ENCODE results near the gene PLCB3.

The PLCB3 gene

DNA sequence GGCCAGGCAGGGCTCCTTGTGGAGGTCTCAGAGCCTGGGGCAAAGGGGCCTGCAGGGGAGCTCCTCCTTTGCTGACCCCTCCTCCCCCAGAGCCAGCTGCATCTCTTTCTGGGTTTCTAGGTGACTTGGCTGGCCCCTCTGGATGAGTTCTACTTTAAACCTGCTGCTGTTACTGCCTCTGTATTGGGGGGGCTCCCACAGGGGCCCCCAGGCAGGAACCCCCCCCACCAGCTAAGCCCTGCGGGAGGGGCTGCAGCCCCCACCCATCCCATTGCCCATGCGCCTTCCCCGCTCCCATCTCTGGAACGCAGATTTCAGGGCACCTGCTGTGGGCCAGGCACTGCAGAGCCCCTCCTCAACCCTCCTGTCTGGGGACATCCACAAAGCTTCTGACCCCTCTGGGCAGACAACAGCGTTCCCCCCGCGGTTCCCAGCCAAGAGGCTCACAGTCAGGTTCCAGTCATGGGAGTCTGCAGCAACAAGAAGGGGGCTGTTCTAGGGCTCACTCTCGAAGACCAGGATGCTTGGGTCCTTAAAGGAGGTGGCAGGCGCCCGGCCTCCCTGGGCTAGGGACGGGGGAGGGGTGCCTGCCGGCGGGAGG is 815 bp upstream of the PLCB3 start:
- no peak for TF ChIP-seq EZH2phosphoT487 (IDR thresholded peaks at IDR 0.05; ENCODE audit: low read depth)
- TF ChIP-seq, protein P1, sequence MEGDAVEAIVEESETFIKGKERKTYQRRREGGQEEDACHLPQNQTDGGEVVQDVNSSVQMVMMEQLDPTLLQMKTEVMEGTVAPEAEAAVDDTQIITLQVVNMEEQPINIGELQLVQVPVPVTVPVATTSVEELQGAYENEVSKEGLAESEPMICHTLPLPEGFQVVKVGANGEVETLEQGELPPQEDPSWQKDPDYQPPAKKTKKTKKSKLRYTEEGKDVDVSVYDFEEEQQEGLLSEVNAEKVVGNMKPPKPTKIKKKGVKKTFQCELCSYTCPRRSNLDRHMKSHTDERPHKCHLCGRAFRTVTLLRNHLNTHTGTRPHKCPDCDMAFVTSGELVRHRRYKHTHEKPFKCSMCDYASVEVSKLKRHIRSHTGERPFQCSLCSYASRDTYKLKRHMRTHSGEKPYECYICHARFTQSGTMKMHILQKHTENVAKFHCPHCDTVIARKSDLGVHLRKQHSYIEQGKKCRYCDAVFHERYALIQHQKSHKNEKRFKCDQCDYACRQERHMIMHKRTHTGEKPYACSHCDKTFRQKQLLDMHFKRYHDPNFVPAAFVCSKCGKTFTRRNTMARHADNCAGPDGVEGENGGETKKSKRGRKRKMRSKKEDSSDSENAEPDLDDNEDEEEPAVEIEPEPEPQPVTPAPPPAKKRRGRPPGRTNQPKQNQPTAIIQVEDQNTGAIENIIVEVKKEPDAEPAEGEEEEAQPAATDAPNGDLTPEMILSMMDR (IDR thresholded peaks at IDR 0.05; ENCODE audit: low read depth, low read length) = no peak
- Histone ChIP-seq H3K4me2 (ENCODE audit: low read length) (peak overlapping the region; percentile 92), H3K9ac (ENCODE audit: low read length) (peak overlapping the region; percentile 75), H3K9me3 (ENCODE audit: insufficient read depth, low read length) (no peaks in the 10 kb centered on the region), H2AFZ (ENCODE audit: low read depth, low read length) (0 out of 2 replicates have a peak overlapping the region, but pooled peaks have one; percentile 14), H3K36me3 (replicated peaks; ENCODE audit: low read depth, low read length) (no peaks in the 10 kb centered on the region), H3K79me2 (ENCODE audit: low read length) (peaks cover 38% of the 10 kb centered on the region), H3K4me3 (ENCODE audit: low read length) (peak overlapping the region; percentile 93), H4K20me1 (ENCODE audit: insufficient read depth, low read length) (peaks cover 11% of the 10 kb centered on the region; the same call in 1 of the 2 replicates), H3K27me3 (ENCODE audit: low read depth, low read length) (no peaks in the 10 kb centered on the region), H3K4me1 (ENCODE audit: low read length) (peaks cover 33% of the 10 kb centered on the region), H3K27ac (ENCODE audit: low read length) (no peak overlapping the region)

DNA sequence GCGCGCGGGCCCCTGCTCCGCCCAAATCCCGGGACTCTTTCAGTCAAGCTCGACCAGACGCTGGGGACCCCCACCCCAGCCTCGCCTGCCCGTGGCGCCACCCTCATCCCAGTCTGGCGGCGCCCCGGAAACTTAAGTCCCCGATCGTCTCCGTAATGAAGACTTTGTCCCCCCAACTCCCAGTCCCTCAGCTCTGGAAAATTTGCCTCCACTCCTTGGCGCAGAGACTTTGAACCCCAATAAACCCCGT is 348 bp downstream of the PLCB3 start:
- Histone ChIP-seq H3K9ac (ENCODE audit: low read length) (peak overlapping the region; percentile 88), H3K27ac (ENCODE audit: low read length) (peak overlapping the region; percentile 36; the same call in 1 of the 2 replicates), H3K79me2 (ENCODE audit: low read length) (peaks cover 27% of the 10 kb centered on the region), H3K27me3 (ENCODE audit: low read depth, low read length) (no peaks in the 10 kb centered on the region), H3K4me3 (ENCODE audit: low read length) (peak overlapping the region; percentile 93), H4K20me1 (ENCODE audit: insufficient read depth, low read length) (peaks cover 11% of the 10 kb centered on the region; the same call in 1 of the 2 replicates), H3K4me2 (ENCODE audit: low read length) (peak overlapping the region; percentile 78), H3K36me3 (replicated peaks; ENCODE audit: low read depth, low read length) (peaks cover 10% of the 10 kb centered on the region), H2AFZ (ENCODE audit: low read depth, low read length) (no peak overlapping the region), H3K9me3 (ENCODE audit: insufficient read depth, low read length) (no peaks in the 10 kb centered on the region), H3K4me1 (ENCODE audit: low read length) (peaks cover 33% of the 10 kb centered on the region)
- TF ChIP-seq, protein P1 (IDR thresholded peaks at IDR 0.05; ENCODE audit: low read depth, low read length) = no peak
- no peak for TF ChIP-seq EZH2phosphoT487 (IDR thresholded peaks at IDR 0.05; ENCODE audit: low read depth)

DNA sequence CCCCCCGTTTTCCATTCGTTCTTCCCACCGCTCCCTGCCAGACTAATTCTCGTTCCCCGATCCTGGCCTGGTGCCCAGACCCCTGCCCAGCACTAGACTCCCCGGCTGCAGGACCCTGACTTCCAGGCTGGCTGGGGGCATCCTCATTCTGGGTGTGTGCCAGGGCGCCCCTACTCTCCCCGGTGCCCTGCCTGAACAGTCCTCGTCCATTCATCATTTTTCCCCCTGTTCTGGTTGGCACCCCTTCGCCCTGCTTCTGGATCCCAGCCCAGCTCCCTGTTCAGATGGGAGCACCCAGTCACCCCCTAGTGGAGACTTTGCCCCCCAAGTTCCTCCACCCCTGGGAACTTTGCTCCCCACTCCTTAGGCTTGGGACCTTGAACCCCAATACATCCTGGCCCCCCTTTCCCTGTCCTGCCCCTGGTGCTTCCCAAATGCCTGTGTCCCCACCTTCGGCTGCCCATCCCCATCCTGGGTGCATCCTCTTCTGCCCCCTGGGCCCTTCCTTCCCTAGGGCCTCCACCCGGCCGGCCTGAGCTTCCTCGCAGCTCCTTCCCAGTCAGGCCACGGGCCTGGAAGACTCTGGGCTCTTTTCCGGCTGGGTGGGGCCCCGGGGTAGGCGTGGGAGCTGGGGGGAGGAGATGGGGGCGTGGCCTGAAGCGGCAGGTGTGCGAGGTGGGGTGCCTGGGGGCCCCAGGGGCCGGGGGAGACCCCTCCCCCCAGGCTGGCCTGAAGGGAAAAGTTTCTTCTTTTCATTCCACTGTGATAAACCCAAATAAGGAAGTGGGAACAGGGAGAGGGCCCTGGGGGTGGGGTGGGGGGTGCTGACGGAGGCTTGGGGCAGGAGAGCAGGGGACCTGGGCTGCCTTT is 908 bp downstream of the PLCB3 start:
- H3K4me3 ChIP-seq (ENCODE audit: low read length) = peak overlapping the region; percentile 93
- peaks cover 33% of the 10 kb centered on the region for H3K4me1 ChIP-seq (ENCODE audit: low read length)
- H3K79me2 ChIP-seq (ENCODE audit: low read length) = peaks cover 22% of the 10 kb centered on the region
- H4K20me1 ChIP-seq (ENCODE audit: insufficient read depth, low read length) = peaks cover 11% of the 10 kb centered on the region; the same call in 1 of the 2 replicates
- no peaks in the 10 kb centered on the region for H3K27me3 ChIP-seq (ENCODE audit: low read depth, low read length)
- peaks cover 11% of the 10 kb centered on the region for H3K36me3 ChIP-seq (replicated peaks; ENCODE audit: low read depth, low read length)
- no peaks in the 10 kb centered on the region for H3K9me3 ChIP-seq (ENCODE audit: insufficient read depth, low read length)
- peak overlapping the region; percentile 78 for H3K4me2 ChIP-seq (ENCODE audit: low read length)
- H3K27ac ChIP-seq (ENCODE audit: low read length) = peak overlapping the region; percentile 36
- H3K9ac ChIP-seq (ENCODE audit: low read length) = peak overlapping the region; percentile 88
- H2AFZ ChIP-seq (ENCODE audit: low read depth, low read length) = no peak overlapping the region
- TF ChIP-seq, protein P1 (IDR thresholded peaks at IDR 0.05; ENCODE audit: low read depth, low read length) = peak; percentile 61
- no peak for TF ChIP-seq EZH2phosphoT487 (IDR thresholded peaks at IDR 0.05; ENCODE audit: low read depth)

DNA sequence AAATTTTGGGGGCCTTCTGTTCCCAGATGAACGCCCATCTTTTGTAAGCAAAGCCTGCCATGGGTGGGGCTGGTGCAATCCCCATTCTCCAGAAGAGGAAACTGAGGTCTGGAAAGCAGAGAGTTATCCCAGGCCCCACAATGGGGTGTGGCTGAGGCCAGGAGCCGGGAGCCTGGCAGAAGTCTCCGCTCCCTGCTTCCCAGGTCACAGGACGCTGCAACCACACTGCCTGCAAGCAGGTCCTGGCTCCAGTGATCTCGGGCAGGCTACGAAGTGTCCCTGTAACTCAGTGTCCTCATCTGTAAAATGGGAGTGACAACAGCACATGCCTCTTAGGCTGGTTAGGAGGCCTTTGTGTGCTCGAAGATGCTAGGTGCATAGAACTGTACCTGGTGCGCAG is 1.7 kb downstream of the PLCB3 start:
- Histone ChIP-seq H3K27ac (ENCODE audit: low read length) (peak overlapping the region; percentile 36), H3K4me3 (ENCODE audit: low read length) (peak overlapping the region; percentile 93), H3K79me2 (ENCODE audit: low read length) (peaks cover 22% of the 10 kb centered on the region), H3K4me2 (ENCODE audit: low read length) (peak overlapping the region; percentile 78), H3K36me3 (replicated peaks; ENCODE audit: low read depth, low read length) (peaks cover 11% of the 10 kb centered on the region), H3K9ac (ENCODE audit: low read length) (peak overlapping the region; percentile 88), H2AFZ (ENCODE audit: low read depth, low read length) (no peak overlapping the region), H3K4me1 (ENCODE audit: low read length) (peaks cover 28% of the 10 kb centered on the region), H4K20me1 (ENCODE audit: insufficient read depth, low read length) (peaks cover 11% of the 10 kb centered on the region; the same call in 1 of the 2 replicates), H3K27me3 (ENCODE audit: low read depth, low read length) (no peaks in the 10 kb centered on the region), H3K9me3 (ENCODE audit: insufficient read depth, low read length) (no peaks in the 10 kb centered on the region)
- TF ChIP-seq EZH2phosphoT487 (IDR thresholded peaks at IDR 0.05; ENCODE audit: low read depth) = no peak
- TF ChIP-seq, protein P1 (IDR thresholded peaks at IDR 0.05; ENCODE audit: low read depth, low read length) = no peak

Measured in OCI-LY3 (cell line).